GM12878 (cell line): ENCODE data around the gene HPSE2. TPM values are rescaled to one million over a fixed set of nuclear protein-coding genes. Genes with fewer than 3 reads are reported as not detected.

Source experiments
- ATAC-seq: fragments of 200-7000 bp; cut with Tn5 transposase; 3 replicates; pipeline ENCODE4 v1.9.1; 2020; ENCODE audit warnings: mild to moderate bottlenecking, moderate library complexity
- BruUV-seq: library from RNA; stranded (reverse); fragments of 400-500 nt; replicated peaks from 2 replicates; lab custom pipeline; 2021; lab: Mats Ljungman, UMichigan
- CTCF ChIA-PET: fragments of 300-600 bp; sonication (Branson Sonifier 250); formaldehyde crosslinking; extraction: SDS; loops from one replicate; lab custom pipeline; 2021; ENCODE audit warnings: inconsistent platforms; lab: Yijun Ruan, JAX
- POLR2A ChIA-PET: fragments of 350-600 bp; formaldehyde crosslinking; extraction: SDS; loops from one replicate; lab custom pipeline; 2021; ENCODE audit warnings: inconsistent platforms; lab: Charles Lee
- RAD21 ChIA-PET: fragments of 300-600 bp; sonication (Branson Sonifier 250); formaldehyde crosslinking; loops from one replicate; lab custom pipeline; 2023; ENCODE audit warnings: antibody characterized with exemption; ENCODE audit not compliant: unreplicated experiment; lab: Charles Lee
- SMC1A ChIA-PET: fragments of 300-600 bp; sonication (Branson Sonifier 250); formaldehyde crosslinking; loops from one replicate; lab custom pipeline; 2023; ENCODE audit not compliant: unreplicated experiment, uncharacterized antibody; lab: Charles Lee
- DNase-seq: peaks from one replicate; pipeline ENCODE4 v3.0.0-alpha.2; 2011; ENCODE audit warnings: low read depth, low spot score
- FAIRE-seq: peaks from 3 replicates; lab custom pipeline; 2011; peaks lifted over from hg19 to GRCh38; lab: Jason Lieb, UNC
- H2AFZ ChIP-seq: 2 replicates; pipeline ENCODE4 v1.6.0; 2011; ENCODE audit warnings: low read depth, low read length, control low read depth; ENCODE audit not compliant: control insufficient read depth
- H3K27ac ChIP-seq: 2 replicates; pipeline ENCODE4 v1.5.1; 2011; ENCODE audit warnings: control low read depth; ENCODE audit not compliant: control insufficient read depth, insufficient read depth
- H3K27me3 ChIP-seq, 2 experiments: replicated peaks in 1 of 2; 2 replicates each; pipeline versions ENCODE4 v1.6.0 to v1.6.1; 2011; ENCODE audit warnings: low read length in 1 of 2; ENCODE audit not compliant: control insufficient read depth in 2 of 2, insufficient read depth in 2 of 2
- H3K36me3 ChIP-seq, 2 experiments: 2 replicates each; pipeline ENCODE4 v1.5.1; 2011; ENCODE audit warnings: low read length in 1 of 2; ENCODE audit not compliant: control insufficient read depth in 2 of 2, insufficient read depth in 2 of 2
- H3K4me1 ChIP-seq: 2 replicates; pipeline ENCODE4 v1.6.1; 2011; ENCODE audit warnings: mild to moderate bottlenecking, low read length, moderate library complexity, mixed read lengths; ENCODE audit not compliant: control insufficient read depth, insufficient read depth
- H3K4me2 ChIP-seq: 2 replicates; pipeline ENCODE4 v1.6.0; 2011; ENCODE audit warnings: control low read depth; ENCODE audit not compliant: control insufficient read depth, insufficient read depth
- H3K4me3 ChIP-seq: fragments of 200-600 bp; sonication (generic); 2 replicates; pipeline ENCODE4 v1.5.1; 2016
- H3K79me2 ChIP-seq: 2 replicates; pipeline ENCODE4 v1.6.0; 2011; ENCODE audit warnings: low read length; ENCODE audit not compliant: control insufficient read depth, insufficient read depth
- H3K9ac ChIP-seq: 2 replicates; pipeline ENCODE4 v1.8.0; 2011; ENCODE audit warnings: low read length, control low read depth, mixed read lengths; ENCODE audit not compliant: control insufficient read depth, insufficient read depth
- H3K9me3 ChIP-seq: replicated peaks from 3 replicates; pipeline ENCODE4 v1.5.1; 2011; ENCODE audit warnings: mild to moderate bottlenecking, low read length; ENCODE audit not compliant: control insufficient read depth, insufficient read depth
- H4K20me1 ChIP-seq: 2 replicates; pipeline ENCODE4 v1.6.0; 2011; ENCODE audit not compliant: control insufficient read depth, insufficient read depth
- BCL3 ChIP-seq: IDR thresholded peaks from 2 replicates; pipeline ENCODE4 v1.6.1; 2011; ENCODE audit warnings: borderline replicate concordance, low read depth, mild to moderate bottlenecking, moderate library complexity, low read length; ENCODE audit not compliant: insufficient read depth, poor library complexity, severe bottlenecking
- CREB1 ChIP-seq: IDR thresholded peaks from 2 replicates; pipeline ENCODE4 v1.6.1; 2012; ENCODE audit warnings: low read depth, mild to moderate bottlenecking, inconsistent platforms
- ESRRA ChIP-seq: IDR thresholded peaks from 2 replicates; pipeline ENCODE4 v1.6.1; 2012; ENCODE audit warnings: mild to moderate bottlenecking, low read length, improper control_type of control experiment
- KAT2A ChIP-seq: conservative IDR thresholded peaks from 2 replicates; pipeline ENCODE4 v1.6.1; 2011; ENCODE audit warnings: low read depth, low read length; ENCODE audit not compliant: control insufficient read depth
- MLLT1 ChIP-seq: fragments of 450-650 bp; IDR thresholded peaks from 2 replicates; pipeline ENCODE4 v1.6.1; 2016; ENCODE audit warnings: mild to moderate bottlenecking
- NBN ChIP-seq: fragments of 450-650 bp; IDR thresholded peaks from 2 replicates; pipeline ENCODE4 v1.6.1; 2016
- NFIC ChIP-seq: IDR thresholded peaks from 2 replicates; pipeline ENCODE4 v1.6.1; 2012; ENCODE audit warnings: low read depth, mild to moderate bottlenecking, inconsistent platforms, low read length, moderate library complexity
- POU2F2 ChIP-seq: IDR thresholded peaks from 3 replicates; pipeline ENCODE4 v1.6.1; 2011; ENCODE audit warnings: low read depth, mild to moderate bottlenecking, low read length, borderline replicate concordance
- RAD51 ChIP-seq: fragments of 450-650 bp; IDR thresholded peaks from 2 replicates; pipeline ENCODE4 v1.6.1; 2016; ENCODE audit warnings: moderate library complexity, mild to moderate bottlenecking, inconsistent platforms
- RELB ChIP-seq: fragments of 450-650 bp; IDR thresholded peaks from 2 replicates; pipeline ENCODE4 v1.6.1; 2017; ENCODE audit warnings: low read depth, mild to moderate bottlenecking, moderate library complexity
- TCF7 ChIP-seq: IDR thresholded peaks from 2 replicates; pipeline ENCODE4 v1.6.1; 2014; ENCODE audit warnings: antibody characterized with exemption, borderline replicate concordance
- ZNF622 ChIP-seq: fragments of 450-650 bp; IDR thresholded peaks from 2 replicates; pipeline ENCODE4 v1.6.1; 2017; ENCODE audit warnings: mild to moderate bottlenecking, inconsistent platforms
- WGBS: methylation state at CpG from one replicate; pipeline ENCODE4 v1.1.6; 2016; ENCODE audit warnings: low lambda C conversion rate; ENCODE audit not compliant: insufficient replicate concordance, insufficient coverage; ENCODE audit errors: missing lambda C conversion rate; 5-methylcytosine and 5-hydroxymethylcytosine counted together
- in situ Hi-C: fragments of 300-500 bp; cut with MboI; formaldehyde crosslinking; loops from 9 replicates; pipeline ENCODE4 v1.14.3; 2018; ENCODE audit warnings: mixed read lengths
- intact Hi-C: fragments of 100-400 bp; cut with micrococcal nuclease; formaldehyde crosslinking; loops from one replicate; pipeline ENCODE4 v1.14.2; 2022; ENCODE audit not compliant: unreplicated experiment
- polyA plus RNA-seq, 11 experiments: library from polyadenylated mRNA; depleted of rRNA in 4 of 11; unstranded in 6 of 11; stranded (reverse) in 5 of 11; fragments of >200 nt; fragmentation: Nextera tagmentation in 4 of 11; fragmentation: Illumina TruSeq in 1 of 11; extraction: Ambion mirVana in 4 of 11; extraction: Trizol in 1 of 11; gene quantifications; 1 replicate in 1 of 11; 2 replicates in 10 of 11; pipeline versions ENCODE4 v1.2.1 to v1.2.3, GENCODE V29; 2011 to 2016; ENCODE audit warnings: inconsistent platforms in 2 of 11, missing spikeins in 2 of 11, low read depth in 1 of 11
- total RNA-seq, 4 experiments: library from RNA; depleted of rRNA in 3 of 4; stranded (reverse); fragments of >200 nt in 3 of 4; fragmentation: Illumina TruSeq in 1 of 4; extraction: Trizol in 1 of 4; gene quantifications; 2 replicates each; pipeline versions ENCODE4 v1.2.1 to v1.2.3, GENCODE V29; 2013 to 2021
- TF ChIP-seq, protein P1 (sequence below): fragments of 150-350 bp; IDR thresholded peaks from 2 replicates; pipeline ENCODE4 v1.6.1; 2014; ENCODE audit warnings: mild to moderate bottlenecking, low read depth, low read length
- TF ChIP-seq, protein P2 (sequence below): fragments of 450-650 bp; IDR thresholded peaks from 2 replicates; pipeline ENCODE4 v1.6.1; 2017; ENCODE audit warnings: mild to moderate bottlenecking, moderate library complexity

HPSE2 gene
- total and polyA plus RNA-seq, 10 of the 15 experiments (the other 5 are each of a cell fraction or from before 2014, with no cell fraction given) = 0.06 TPM; not detected in 9

DNA sequence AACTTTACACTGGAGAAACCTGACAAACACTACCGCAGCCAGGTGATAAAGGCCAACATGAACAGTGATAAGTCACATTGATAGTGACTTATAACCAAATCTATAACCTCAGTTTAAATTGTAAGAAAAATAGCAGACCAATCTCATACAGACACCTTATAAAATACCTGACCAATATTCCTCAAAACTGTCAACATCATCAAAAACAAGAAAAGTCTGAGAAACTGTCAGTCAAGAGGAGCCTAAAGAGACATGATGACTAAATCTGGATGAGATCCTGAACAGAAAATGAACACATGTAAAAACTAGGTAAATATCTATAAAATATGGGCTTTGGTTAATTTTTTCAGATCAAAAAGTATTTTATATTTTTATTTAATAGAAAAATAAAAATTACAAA is 233.3 kb downstream of the HPSE2 start (continued):
- TF ChIP-seq MLLT1 (no peak), KAT2A (no peak)
- TF ChIP-seq, protein P1, sequence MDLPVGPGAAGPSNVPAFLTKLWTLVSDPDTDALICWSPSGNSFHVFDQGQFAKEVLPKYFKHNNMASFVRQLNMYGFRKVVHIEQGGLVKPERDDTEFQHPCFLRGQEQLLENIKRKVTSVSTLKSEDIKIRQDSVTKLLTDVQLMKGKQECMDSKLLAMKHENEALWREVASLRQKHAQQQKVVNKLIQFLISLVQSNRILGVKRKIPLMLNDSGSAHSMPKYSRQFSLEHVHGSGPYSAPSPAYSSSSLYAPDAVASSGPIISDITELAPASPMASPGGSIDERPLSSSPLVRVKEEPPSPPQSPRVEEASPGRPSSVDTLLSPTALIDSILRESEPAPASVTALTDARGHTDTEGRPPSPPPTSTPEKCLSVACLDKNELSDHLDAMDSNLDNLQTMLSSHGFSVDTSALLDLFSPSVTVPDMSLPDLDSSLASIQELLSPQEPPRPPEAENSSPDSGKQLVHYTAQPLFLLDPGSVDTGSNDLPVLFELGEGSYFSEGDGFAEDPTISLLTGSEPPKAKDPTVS = no peak
- TF ChIP-seq, all 136 proteins: peak for 0

DNA sequence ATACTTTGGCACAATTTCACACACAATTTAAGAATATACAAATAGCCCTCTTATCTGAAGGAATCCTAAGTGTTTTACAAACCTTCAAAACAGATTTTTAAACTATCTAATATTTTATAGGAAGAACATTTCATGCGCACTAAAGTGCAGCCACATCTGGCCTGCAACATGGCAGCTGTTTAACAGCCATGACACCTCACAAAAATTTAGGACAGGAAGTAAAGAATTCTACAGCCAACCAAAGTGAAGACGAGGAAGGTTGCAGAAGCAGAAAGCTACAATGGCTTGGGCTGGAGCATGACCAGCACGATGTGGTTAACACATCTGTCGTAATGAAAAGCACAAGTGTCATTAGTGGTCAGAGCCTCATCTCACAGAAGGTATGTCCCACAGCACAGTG is 238.1 kb downstream of the HPSE2 start:
- in situ Hi-C loops (no loop called here), intact Hi-C loops (no loop called here)
- BruUV-seq = no TSS peak
- no peak overlapping the region for H2AFZ ChIP-seq
- no peak overlapping the region for H3K9ac ChIP-seq
- H3K79me2 ChIP-seq = no peaks in the 10 kb centered on the region
- no peak overlapping the region for H3K4me3 ChIP-seq
- 28% methylated on average over 4 of the region's 4 CpGs for WGBS
- FAIRE-seq (no peak), DNase-seq (no peak), ATAC-seq (no peak)
- H4K20me1 ChIP-seq = no peaks in the 10 kb centered on the region
- H3K36me3 ChIP-seq = no peaks in the 10 kb centered on the region
- RAD21 ChIA-PET = no interaction called here
- SMC1A ChIA-PET = no interaction called here
- no peaks in the 10 kb centered on the region; the same call in 2 of the 3 replicates for H3K9me3 ChIP-seq
- H3K27me3 ChIP-seq = no peaks in the 10 kb centered on the region
- TF ChIP-seq CREB1 (no peak), TCF7 (no peak), ZNF622 (no peak), NFIC (no peak), BCL3 (no peak), ESRRA (no peak), RELB (no peak), RAD51 (no peak), POU2F2 (no peak), NBN (no peak)
- TF ChIP-seq, protein P2, sequence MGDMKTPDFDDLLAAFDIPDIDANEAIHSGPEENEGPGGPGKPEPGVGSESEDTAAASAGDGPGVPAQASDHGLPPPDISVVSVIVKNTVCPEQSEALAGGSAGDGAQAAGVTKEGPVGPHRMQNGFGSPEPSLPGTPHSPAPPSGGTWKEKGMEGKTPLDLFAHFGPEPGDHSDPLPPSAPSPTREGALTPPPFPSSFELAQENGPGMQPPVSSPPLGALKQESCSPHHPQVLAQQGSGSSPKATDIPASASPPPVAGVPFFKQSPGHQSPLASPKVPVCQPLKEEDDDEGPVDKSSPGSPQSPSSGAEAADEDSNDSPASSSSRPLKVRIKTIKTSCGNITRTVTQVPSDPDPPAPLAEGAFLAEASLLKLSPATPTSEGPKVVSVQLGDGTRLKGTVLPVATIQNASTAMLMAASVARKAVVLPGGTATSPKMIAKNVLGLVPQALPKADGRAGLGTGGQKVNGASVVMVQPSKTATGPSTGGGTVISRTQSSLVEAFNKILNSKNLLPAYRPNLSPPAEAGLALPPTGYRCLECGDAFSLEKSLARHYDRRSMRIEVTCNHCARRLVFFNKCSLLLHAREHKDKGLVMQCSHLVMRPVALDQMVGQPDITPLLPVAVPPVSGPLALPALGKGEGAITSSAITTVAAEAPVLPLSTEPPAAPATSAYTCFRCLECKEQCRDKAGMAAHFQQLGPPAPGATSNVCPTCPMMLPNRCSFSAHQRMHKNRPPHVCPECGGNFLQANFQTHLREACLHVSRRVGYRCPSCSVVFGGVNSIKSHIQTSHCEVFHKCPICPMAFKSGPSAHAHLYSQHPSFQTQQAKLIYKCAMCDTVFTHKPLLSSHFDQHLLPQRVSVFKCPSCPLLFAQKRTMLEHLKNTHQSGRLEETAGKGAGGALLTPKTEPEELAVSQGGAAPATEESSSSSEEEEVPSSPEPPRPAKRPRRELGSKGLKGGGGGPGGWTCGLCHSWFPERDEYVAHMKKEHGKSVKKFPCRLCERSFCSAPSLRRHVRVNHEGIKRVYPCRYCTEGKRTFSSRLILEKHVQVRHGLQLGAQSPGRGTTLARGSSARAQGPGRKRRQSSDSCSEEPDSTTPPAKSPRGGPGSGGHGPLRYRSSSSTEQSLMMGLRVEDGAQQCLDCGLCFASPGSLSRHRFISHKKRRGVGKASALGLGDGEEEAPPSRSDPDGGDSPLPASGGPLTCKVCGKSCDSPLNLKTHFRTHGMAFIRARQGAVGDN = no peak
- CTCF ChIA-PET = no interaction called here
- no peak overlapping the region for H3K4me2 ChIP-seq
- POLR2A ChIA-PET = no interaction called here
- no peak overlapping the region for H3K27ac ChIP-seq
- H3K4me1 ChIP-seq = no peaks in the 10 kb centered on the region
